Stimulated activated CD8-positive, alpha-beta memory T cell treated with anti-CD3 and anti-CD28 coated beads, Interleukin-15, amount 100 ng/mL, for 48 hours (primary cell): ENCODE results near the gene HIVEP1.
A peak's percentile ranks its signal among the peaks of the same experiment; 100 is the strongest.
"Not testable (repeated sequence)": the region's sequence is repeated elsewhere in the genome, so short reads cannot be mapped to it uniquely, and the experiment has no call there.

Source experiments
- DNase-seq, 2 donors: peaks; one replicate each; pipeline ENCODE4 v3.0.0-alpha.2; 2020; ENCODE audit warnings: low read depth in 2 of 2

The HIVEP1 gene

DNA sequence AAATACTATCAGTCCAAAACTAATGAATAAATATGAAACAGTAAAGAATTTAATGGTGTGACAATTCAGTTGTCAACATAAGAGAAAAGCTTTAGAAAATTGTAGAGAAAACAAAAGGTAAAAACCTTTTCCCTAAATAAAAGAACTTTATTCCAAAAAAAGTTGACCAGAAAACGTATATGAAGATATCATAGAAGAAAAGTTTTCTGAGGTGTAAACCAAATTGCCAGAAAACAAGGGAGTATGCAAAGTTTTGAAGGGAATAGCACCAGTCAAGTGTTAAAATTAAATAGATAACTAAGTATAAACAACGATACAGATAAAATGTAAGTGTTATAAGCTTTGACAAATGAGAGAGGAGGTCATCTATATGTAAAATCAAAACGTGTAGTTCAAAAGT lies 104.9 kb downstream of the HIVEP1 start:
- DNase-seq, result no peak

DNA sequence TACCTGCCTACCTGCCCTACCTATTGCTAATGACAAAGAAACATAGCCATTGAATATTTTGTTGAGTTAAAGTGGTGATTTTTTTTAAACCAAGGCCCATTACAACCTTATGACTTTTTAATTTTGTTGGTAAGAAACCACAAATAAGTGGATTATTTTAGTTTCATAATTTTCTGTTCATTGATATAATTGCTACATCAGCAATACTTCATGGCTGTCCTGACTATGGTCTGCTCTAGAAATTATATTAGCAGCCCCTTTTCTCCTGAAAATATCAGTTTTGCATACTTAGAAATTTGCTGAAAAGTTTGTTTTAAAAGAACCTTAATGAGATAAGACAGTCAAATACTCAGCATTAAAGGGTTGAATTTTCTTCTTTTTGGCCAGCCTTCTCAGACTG lies 106.5 kb downstream of the HIVEP1 start:
- DNase-seq, result no peak

DNA sequence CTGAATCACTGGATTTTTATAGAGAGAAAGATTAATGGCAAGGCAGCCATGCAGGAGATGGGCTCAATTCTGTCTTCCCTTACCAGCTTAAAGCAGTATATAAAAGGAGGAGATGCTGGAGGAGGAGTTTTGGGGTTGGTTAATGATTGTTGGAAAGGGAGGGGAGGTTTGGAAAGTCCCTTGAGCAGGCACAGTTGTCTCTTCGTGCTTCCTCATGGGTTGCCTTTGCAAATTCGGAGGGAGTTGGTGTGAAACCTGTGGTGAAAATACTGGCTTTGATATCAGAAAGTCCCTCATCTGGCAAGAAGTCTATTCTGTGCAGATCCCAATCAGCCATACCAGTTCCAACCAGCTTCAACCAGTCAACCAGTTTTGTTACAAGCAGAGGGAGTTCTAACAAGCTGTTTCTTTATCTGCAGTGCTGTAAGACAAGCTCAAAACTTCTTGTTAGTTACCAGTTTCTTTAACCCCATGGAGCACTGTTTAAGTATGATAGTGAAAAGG lies 107.0 kb downstream of the HIVEP1 start:
- DNase-seq, result no peak

DNA sequence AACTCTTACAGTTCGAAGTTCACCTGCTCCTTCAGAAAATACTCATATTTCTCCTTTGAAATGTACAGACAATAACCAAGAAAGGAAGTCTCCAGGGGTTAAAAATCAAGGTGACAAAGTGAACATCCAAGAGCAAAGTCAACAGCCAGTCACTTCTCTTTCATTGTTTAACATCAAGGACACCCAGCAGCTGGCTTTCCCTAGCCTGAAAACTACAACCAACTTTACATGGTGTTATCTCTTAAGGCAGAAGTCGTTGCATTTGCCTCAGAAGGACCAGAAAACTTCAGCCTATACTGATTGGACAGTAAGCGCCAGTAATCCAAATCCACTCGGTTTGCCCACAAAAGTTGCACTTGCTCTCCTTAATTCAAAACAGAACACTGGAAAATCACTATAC lies 113.3 kb downstream of the HIVEP1 start:
- DNase-seq, result no peak

DNA sequence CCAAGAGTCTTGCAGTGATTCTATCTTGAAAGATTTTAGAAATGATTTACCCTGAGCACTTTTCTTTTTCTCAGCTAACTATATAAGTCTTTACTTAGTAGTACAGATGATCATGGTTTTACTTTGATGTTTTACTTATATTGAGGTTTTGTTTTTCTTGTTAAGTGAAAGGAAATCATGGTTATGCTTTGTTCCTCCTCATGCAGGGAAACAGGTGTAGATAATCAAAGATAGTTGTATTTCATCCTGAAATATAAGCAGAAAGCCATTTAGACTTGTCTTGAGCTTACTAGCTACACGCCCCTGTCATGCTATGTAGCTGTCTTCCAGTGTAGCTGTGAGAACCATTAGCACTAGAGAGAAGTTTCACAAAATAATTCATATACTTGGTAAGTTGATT lies 113.9 kb downstream of the HIVEP1 start:
- no peak for DNase-seq

DNA sequence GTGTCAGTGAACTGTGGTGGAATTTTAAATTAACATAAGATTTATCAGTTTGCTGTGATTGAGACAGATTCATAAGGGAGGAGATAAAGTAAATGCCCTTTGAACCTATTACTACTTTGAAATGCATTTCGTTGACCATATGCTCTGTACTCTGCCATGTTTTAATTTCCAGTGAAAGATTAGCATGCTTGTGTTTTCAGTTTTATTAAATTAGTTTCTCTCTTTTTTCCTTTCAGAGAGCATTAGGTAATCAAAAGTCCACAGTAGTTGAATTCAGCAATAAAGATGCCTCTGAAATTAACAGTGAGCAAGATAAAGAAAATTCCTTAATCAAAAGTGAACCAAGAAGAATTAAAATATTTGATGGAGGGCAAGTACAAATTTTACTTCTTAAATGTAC lies 117.4 kb downstream of the HIVEP1 start:
- DNase-seq, result no peak

DNA sequence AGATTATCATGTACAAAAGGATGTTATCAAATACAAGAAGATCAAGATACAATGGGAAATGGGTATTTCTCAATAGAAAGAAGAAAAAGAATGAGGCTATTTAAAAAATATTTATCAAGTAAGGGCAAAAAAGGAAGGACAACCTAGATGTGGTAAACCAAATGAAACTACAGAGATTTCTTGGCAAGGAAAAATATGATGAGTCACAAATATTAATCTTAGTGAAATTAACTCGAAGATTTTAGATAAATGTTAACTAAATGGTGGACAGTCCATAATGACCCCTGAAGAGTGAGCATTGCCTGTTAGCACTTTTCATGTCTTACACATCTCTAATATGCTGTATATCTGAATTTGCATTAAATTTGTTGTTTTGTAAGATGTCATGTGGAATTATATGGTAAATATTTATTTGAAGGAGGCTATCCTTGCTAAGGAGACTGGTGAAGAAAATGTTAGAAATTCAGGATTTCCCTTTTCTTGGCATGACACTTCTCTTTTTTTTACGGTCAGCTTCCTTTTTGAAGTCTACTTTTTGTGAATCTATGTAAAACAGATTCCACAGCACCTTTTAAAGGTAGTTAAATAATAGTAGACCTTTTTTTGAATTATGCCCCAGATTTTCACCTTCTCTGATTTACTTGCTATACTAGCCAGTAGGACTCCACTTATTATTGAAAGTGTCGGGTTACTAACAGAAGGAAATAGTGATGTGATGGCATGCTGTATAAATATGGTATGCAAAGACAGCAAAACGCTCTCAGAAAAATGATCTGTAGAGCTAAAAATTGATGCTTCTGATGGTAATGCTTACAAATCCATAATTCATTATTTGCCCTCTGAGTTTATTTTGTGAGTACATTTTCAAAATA lies 120.5 kb downstream of the HIVEP1 start:
- DNase-seq, result no peak

DNA sequence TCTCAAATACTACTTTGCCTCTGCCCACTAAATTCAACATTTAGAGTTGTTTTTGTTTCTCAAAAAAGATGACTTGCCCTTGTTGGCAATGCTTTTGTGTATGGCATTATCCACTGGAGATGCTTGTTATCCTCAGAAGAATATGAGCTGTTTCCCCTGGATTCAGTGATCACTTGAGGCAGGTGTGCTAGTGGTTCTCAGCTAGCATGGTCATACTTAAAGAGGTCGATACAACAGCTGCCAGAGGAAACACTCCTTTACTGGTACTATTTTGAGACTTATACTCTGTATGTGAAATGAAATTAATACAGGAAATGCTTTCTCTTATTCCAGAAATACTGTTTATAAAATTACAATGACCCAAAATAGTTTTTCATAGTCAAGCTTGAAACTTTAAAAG lies 122.5 kb downstream of the HIVEP1 start:
- no peak for DNase-seq

DNA sequence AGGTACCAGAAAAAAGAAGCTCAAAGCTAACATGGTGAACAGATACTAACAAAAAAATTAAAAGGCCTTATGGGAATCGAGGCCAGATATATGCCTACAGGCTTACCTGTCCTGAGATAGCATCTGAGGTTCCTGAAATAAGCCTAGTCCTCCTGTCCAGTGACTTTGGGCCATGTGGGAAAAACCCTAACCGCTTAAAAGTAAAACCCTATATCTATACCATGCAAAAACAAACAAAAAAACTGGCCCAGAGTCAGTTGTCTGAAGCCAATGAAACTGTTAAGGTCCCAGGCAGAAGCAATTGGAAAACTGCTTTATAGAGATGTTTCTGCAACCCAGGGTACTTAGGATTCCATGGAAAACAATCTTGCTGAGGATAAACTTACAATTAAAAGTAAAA lies 122.9 kb downstream of the HIVEP1 start:
- DNase-seq, result no peak

DNA sequence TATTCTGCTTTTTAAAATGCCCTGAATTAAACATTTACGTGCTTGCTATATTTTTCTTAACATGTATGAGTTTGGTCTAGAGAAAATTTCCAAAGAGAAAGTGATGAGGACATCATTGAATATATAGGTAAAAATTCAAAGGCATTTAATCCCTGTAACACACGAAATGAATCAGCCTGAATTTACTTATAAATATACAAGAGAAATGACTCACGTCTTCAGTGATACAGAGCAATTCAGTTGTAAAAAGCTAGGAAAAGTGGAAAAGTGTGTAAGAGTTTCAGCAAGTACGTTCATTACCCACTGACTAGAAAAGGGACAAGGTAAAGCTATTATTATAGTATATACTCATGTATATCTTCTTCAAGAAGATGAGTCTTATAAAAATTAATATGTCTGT lies 124.8 kb downstream of the HIVEP1 start:
- no peak for DNase-seq

DNA sequence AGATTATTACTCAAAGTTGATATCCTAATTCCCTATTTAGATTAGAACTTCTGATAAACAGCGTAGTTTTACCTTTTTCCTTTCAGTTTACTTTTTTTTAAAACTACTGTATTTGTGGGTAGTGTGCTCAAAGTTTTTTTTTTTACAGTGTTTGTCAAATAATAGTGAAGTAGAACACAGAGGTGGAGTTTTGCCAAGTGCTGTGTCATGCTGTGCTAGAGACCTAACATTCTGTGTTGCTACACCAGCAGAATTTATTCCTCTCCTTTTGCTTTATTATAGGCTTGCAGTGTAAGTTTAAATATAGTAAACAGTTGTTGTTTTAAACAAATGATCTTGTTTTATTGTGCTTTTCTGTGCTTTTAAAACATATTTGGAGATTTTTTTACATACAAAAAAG lies 125.4 kb downstream of the HIVEP1 start:
- DNase-seq, result no peak

DNA sequence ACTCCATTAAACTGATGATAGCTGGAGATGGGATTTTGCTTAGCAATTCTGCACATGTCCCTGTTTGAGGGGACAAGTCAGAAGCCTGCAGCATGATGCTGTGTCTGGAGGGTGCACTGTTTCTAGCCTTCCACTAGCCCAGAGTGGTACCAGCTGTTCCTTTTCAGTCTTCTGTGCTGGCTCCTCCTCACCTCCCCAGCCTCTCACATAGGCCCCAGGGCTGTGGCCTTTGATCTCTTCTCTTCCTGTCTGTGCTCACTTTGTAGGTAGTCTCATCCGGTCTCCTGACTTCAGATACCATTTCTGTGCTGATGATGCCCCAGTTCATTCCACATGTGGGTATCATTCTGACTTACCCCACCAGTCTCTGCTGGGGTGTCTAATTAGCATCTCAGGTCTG lies 126.3 kb downstream of the HIVEP1 start:
- no peak for DNase-seq

DNA sequence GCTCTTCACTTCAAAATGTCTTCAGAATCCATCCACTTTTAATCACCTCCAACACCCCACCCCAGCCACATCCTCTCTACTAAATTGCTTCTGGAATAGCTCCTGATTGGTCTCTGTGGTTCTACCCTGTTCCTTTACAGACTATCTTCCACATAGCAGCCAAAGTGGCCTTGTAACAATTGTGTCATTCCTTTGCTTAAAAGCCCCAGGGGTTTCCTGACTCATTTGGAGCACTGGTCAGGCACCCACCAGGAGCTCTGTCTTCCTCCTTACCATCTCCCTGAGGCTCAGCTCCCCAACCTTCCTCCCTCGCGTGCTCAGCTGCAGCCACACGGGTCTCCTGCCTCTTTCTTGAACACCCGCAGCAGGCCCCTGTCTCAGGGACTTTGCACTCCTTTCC lies 126.8 kb downstream of the HIVEP1 start:
- DNase-seq, result no peak

DNA sequence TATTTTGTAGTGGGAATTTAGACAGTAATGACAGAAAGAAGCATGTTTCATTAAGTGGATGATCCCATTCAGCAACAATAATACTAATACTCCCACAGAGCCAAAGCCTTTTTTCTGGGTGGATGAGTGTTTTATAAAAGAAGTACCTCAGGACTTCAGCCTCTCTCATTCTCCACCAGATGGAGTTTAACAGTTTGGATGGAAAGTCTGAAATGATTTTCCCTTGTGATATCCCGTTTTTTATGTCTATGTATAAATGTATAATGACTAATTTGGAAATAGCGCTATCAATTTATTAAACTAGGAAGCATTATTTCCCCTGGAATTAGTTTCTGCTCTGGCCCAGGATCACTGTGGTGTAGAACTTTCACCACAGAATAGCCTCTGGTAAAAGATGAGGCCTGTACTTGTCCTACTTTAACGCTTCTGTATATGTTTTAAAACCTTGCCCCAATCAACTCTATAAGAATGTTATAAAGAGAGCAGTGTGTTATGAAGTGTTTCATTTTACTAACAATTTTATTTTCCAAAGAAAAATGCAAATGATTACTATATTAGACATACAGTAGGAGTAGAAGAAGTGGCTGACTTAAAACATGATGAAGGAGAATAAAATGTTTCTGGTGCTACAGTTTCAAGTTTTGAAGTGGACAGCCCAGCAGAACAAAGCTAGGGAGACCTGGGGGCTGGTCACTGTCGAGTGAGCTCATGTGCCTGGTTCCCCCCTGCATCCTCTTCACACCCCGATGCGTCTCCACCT lies 135.6 kb downstream of the HIVEP1 start:
- no peak for DNase-seq

DNA sequence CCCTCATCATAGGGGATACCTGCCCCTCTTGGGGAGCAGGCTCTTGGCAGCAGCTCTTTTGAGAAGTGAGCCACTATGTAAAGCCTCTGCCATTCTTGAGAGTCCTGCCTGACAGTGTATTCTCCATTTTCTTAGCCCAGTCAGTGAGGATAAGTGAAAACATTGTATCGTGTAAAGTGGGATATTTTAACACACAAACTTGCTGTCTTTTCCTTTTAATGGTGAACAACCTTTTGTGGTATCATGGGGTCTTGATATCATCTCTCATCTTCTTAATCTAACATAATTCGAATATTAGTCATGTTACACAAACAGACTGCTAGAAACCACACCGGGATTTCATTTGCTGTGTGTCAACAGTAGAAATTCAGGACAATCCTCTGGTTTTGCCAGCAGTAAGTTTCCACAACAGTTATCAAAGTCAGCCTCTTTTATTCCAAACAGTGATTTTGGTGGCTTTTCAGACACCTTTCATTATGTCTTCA lies 136.2 kb downstream of the HIVEP1 start:
- no peak for DNase-seq

DNA sequence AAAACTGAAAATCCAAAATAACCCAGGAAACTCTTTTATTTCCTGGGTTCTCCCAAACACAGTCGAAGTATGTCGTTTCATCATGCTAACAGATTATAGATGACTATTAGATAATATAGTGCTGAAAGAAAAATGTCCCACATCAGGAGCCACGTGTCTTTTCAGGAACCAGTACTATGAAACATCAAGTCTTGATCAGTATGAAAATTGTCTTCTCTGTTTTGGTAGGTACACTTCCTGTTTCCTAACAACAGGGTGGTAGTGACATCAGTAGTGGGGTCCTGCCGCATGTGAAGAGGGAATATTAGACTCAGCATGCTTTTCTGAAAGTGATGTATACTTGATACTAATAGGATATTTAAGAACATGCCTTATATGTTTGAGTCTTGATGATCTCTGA lies 136.7 kb downstream of the HIVEP1 start:
- no peak for DNase-seq

DNA sequence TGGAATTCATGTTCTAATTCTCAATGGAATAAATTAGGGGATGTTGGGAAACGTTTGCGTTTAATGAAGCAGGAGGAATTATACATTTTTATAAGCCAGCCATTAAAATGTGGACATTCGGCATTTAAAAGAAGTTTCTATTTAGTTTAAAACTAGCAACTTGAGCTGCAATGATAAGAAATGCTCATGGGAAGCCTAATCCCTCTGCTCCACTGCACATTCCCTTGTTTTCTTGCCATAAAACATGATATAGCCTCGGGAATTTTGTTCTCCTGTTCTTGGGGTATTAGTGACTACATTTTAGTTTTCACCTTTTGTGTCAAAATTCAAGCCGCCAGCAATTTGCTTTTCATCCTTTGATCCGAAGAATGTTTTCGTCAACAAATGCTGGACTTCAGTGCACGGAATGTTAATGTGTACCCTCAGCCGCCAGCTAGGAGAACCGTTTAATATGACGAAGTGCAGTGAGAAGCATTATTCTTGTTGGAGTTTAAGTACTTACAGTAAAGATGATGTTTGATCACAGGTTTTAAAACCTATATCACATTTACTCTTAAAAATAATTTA lies 137.9 kb downstream of the HIVEP1 start:
- DNase-seq, result no peak

DNA sequence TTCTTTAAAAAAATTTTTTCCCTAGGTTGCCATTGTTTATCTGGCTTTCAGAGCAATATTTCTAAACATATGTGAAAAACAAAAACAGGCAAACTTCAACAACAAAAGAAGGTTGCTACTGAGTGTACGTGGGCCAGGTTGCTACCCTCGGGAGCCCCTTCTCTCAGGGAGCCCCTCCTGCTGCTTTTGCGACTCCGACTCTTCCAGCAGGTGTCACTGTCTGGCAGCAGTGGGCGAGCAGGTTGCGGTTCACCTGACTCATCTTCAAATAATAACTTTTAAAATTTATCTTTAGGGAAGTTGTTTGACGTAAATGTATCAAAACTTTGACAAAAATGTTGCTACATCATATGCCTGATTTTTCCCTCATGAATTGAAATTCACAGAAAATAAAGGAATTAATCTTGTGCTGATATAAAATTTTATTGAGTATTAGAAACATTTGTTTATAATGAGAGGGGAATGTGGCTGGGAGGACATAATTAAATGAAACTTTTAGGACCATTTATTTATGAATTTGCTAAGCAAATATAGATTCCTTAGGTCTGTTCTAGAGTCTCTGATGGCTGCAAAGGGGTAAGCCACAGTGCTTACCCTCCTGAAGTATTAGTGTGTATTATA lies 138.8 kb downstream of the HIVEP1 start:
- peak in 1 of 2 donors; percentile 27 for DNase-seq

DNA sequence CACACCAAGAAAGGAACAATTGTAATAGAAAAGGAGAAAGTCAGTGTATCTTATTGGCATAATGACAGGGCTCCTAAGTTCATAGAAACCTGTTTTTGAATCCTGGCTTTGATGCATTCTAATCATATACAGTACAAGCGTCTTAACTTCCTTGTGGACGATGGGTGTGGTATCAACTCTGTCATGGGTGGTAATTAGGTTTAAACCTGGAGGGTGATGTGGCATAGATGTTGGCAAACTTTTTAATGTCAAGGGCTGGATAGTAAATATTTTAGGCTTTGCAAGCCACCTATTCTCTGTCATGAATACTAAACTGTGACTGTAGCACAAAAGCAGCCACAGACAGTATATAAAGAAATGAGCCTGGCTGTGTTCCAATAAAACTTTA lies 139.3 kb downstream of the HIVEP1 start:
- DNase-seq, result no peak

DNA sequence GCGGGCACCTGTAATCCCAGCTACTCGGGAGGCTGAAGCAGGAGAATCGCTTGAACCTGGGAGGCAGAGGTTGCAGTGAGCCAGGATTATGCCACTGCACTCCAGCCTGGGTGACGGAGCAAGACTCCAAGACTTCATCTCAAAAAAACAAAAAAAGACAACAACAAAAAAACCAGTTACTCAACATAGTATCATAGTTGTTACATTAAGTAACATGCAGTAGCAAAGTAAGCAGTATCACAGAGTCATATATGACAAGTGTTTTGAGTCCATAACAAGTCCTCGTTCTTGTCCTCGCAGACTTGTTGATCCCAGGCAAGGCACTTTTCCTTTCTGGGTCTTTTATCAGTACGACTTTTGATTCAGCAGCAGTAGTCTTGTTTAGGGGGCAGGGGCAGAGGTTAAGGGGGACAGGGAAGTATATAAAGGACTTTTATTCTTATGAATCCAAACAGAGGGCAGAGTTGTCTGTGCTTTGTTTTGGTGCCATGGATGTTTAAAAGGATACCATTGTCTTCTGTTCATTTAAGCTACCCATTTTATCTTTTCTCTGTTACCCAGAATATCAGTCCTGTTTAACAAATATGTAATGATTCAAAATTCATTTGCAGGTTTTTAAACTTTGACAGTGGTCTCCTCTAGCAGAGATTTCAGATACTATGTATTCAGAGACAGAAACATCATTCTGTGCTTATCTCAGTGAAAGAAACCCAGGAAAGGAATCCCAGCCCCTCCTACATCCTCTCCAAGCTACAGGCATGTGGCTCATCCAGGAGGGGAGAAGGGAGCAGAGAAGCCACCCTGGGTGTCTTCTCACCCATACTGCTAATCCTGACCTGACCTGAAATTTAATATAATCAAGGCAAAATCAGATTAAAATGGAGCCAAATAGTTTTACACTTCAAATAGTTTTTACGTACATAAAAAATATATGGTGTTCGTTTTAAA lies 140.2 kb downstream of the HIVEP1 start:
- DNase-seq, result no peak

DNA sequence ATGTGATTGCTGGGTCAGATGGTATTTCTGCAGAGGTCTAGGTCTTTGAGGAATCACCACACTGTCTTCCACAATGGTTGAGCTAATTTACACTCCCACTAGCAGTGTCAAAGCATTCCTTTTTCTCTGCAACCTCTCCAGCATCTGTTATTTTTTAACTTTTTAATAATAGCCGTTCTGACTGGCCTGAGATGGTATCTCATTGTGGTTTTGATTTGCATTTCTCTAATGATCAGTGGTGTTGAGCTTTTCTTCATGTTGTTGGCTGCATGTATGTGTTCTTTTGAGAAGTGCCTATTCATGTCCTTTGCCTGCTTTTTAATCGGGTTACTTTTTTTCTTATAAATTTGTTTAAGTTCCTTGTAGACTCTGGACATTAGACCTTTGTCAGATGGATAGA lies 143.7 kb downstream of the HIVEP1 start:
- DNase-seq, result not testable (repeated sequence)
